Activated T-cell treated with anti-CD3 and anti-CD28 coated beads, Interleukin-2, amount 50 U/mL, for 24 hours (primary cell): Measurements from ENCODE around the gene WIPF1.

Experiments
- DNase-seq: peaks from one replicate; pipeline ENCODE4 v3.0.0-alpha.2; 2020
- H3K27ac Mint-ChIP-seq: 2 replicates; pipeline ENCODE4 v1.8.0; 2020; ENCODE audit warnings: mild to moderate bottlenecking, mixed read lengths
- H3K27me3 Mint-ChIP-seq: 2 replicates; pipeline ENCODE4 v1.8.0; 2020; ENCODE audit warnings: mixed read lengths
- H3K36me3 Mint-ChIP-seq: 2 replicates; pipeline ENCODE4 v1.8.0; 2020; ENCODE audit warnings: low read depth, mixed read lengths
- H3K4me1 Mint-ChIP-seq: 2 replicates; pipeline ENCODE4 v1.8.0; 2020; ENCODE audit warnings: low read depth, mixed read lengths
- H3K4me3 Mint-ChIP-seq: 2 replicates; pipeline ENCODE4 v1.8.0; 2020; ENCODE audit warnings: mild to moderate bottlenecking, moderate library complexity, mixed read lengths
- H3K9me3 Mint-ChIP-seq: 2 replicates; pipeline ENCODE4 v1.8.0; 2020; ENCODE audit warnings: mixed read lengths

WIPF1 gene

GRCh38 chr2:174611854-174612253 is 14.2 kb upstream of the WIPF1 start:
- no peak for DNase-seq
- H3K27me3 Mint-ChIP-seq, result no peaks in the 10 kb centered on the region
- no peak overlapping the region for H3K4me3 Mint-ChIP-seq
- peaks cover 71% of the 10 kb centered on the region for H3K36me3 Mint-ChIP-seq
- H3K27ac Mint-ChIP-seq, result peak overlapping the region; percentile 96
- H3K9me3 Mint-ChIP-seq, result no peaks in the 10 kb centered on the region
- H3K4me1 Mint-ChIP-seq, result peaks cover 92% of the 10 kb centered on the region

GRCh38 chr2:174611006-174611405 is 13.4 kb upstream of the WIPF1 start:
- Mint-ChIP-seq H3K4me1 (peaks cover 93% of the 10 kb centered on the region), H3K4me3 (peak overlapping the region; percentile 4), H3K9me3 (no peaks in the 10 kb centered on the region), H3K36me3 (peaks cover 69% of the 10 kb centered on the region), H3K27ac (peak overlapping the region; percentile 96), H3K27me3 (no peaks in the 10 kb centered on the region)
- no peak for DNase-seq

GRCh38 chr2:174610243-174610995 is 12.8 kb upstream of the WIPF1 start:
- Mint-ChIP-seq H3K4me1 (peaks cover 93% of the 10 kb centered on the region), H3K36me3 (peaks cover 65% of the 10 kb centered on the region), H3K27me3 (no peaks in the 10 kb centered on the region), H3K4me3 (peak overlapping the region; percentile 4), H3K27ac (peak overlapping the region; percentile 96), H3K9me3 (no peaks in the 10 kb centered on the region)
- DNase-seq, result no peak

GRCh38 chr2:174609261-174609660 is 11.7 kb upstream of the WIPF1 start:
- Mint-ChIP-seq H3K27me3 (no peaks in the 10 kb centered on the region), H3K9me3 (no peaks in the 10 kb centered on the region), H3K36me3 (peaks cover 63% of the 10 kb centered on the region), H3K4me1 (peaks cover 91% of the 10 kb centered on the region), H3K27ac (peak overlapping the region; percentile 96), H3K4me3 (peak overlapping the region; percentile 62)
- no peak for DNase-seq

- Mint-ChIP-seq H3K4me1 (peaks cover 90% of the 10 kb centered on the region), H3K9me3 (no peaks in the 10 kb centered on the region), H3K36me3 (peaks cover 59% of the 10 kb centered on the region), H3K27me3 (no peaks in the 10 kb centered on the region), H3K4me3 (peak overlapping the region; percentile 62), H3K27ac (peak overlapping the region; percentile 96)
- DNase-seq, result no peak
Observed at GRCh38 chr2:174608866-174609214, 11.2 kb upstream of the WIPF1 start.

GRCh38 chr2:174607989-174608865 is 10.6 kb upstream of the WIPF1 start:
- peak overlapping the region; percentile 96 for H3K27ac Mint-ChIP-seq
- no peaks in the 10 kb centered on the region for H3K9me3 Mint-ChIP-seq
- no peaks in the 10 kb centered on the region for H3K27me3 Mint-ChIP-seq
- peaks cover 90% of the 10 kb centered on the region for H3K4me1 Mint-ChIP-seq
- no peak for DNase-seq
- peaks cover 58% of the 10 kb centered on the region for H3K36me3 Mint-ChIP-seq
- peak overlapping the region; percentile 62 for H3K4me3 Mint-ChIP-seq

- H3K4me1 Mint-ChIP-seq, result peaks cover 90% of the 10 kb centered on the region
- H3K27me3 Mint-ChIP-seq, result no peaks in the 10 kb centered on the region
- H3K27ac Mint-ChIP-seq, result peak overlapping the region; percentile 96
- peaks cover 53% of the 10 kb centered on the region for H3K36me3 Mint-ChIP-seq
- no peaks in the 10 kb centered on the region for H3K9me3 Mint-ChIP-seq
- peak overlapping the region; percentile 62 for H3K4me3 Mint-ChIP-seq
- no peak for DNase-seq
Observed at GRCh38 chr2:174607584-174607983, 10.0 kb upstream of the WIPF1 start.

GRCh38 chr2:174606336-174606735 is 8.7 kb upstream of the WIPF1 start:
- H3K36me3 Mint-ChIP-seq, result peaks cover 54% of the 10 kb centered on the region
- peak overlapping the region; percentile 96 for H3K27ac Mint-ChIP-seq
- no peak for DNase-seq
- H3K27me3 Mint-ChIP-seq, result no peaks in the 10 kb centered on the region
- peaks cover 92% of the 10 kb centered on the region for H3K4me1 Mint-ChIP-seq
- peak overlapping the region; percentile 28 for H3K4me3 Mint-ChIP-seq
- no peaks in the 10 kb centered on the region for H3K9me3 Mint-ChIP-seq

GRCh38 chr2:174605687-174606086 is 8.1 kb upstream of the WIPF1 start:
- no peak for DNase-seq
- H3K27ac Mint-ChIP-seq, result peak overlapping the region; percentile 96
- no peaks in the 10 kb centered on the region for H3K27me3 Mint-ChIP-seq
- no peaks in the 10 kb centered on the region for H3K9me3 Mint-ChIP-seq
- H3K4me3 Mint-ChIP-seq, result peak overlapping the region; percentile 11
- H3K36me3 Mint-ChIP-seq, result peaks cover 51% of the 10 kb centered on the region
- H3K4me1 Mint-ChIP-seq, result peaks cover 91% of the 10 kb centered on the region

- H3K36me3 Mint-ChIP-seq, result peaks cover 46% of the 10 kb centered on the region
- peak overlapping the region; percentile 79 for H3K27ac Mint-ChIP-seq
- H3K9me3 Mint-ChIP-seq, result peaks cover 2% of the 10 kb centered on the region
- H3K4me1 Mint-ChIP-seq, result peaks cover 91% of the 10 kb centered on the region
- DNase-seq, result no peak
- no peak overlapping the region for H3K4me3 Mint-ChIP-seq
- no peaks in the 10 kb centered on the region for H3K27me3 Mint-ChIP-seq
Observed at GRCh38 chr2:174603280-174603679, 5.7 kb upstream of the WIPF1 start.

GRCh38 chr2:174602745-174603144 is 5.1 kb upstream of the WIPF1 start:
- no peaks in the 10 kb centered on the region for H3K27me3 Mint-ChIP-seq
- peaks cover 49% of the 10 kb centered on the region for H3K36me3 Mint-ChIP-seq
- H3K27ac Mint-ChIP-seq, result peak overlapping the region; percentile 79
- peaks cover 90% of the 10 kb centered on the region for H3K4me1 Mint-ChIP-seq
- peaks cover 2% of the 10 kb centered on the region for H3K9me3 Mint-ChIP-seq
- no peak for DNase-seq
- no peak overlapping the region for H3K4me3 Mint-ChIP-seq

- Mint-ChIP-seq H3K4me3 (no peak overlapping the region), H3K36me3 (peaks cover 62% of the 10 kb centered on the region), H3K9me3 (peaks cover 2% of the 10 kb centered on the region), H3K4me1 (peaks cover 87% of the 10 kb centered on the region), H3K27ac (peak overlapping the region; percentile 97), H3K27me3 (no peaks in the 10 kb centered on the region)
- DNase-seq, result no peak
Observed at GRCh38 chr2:174600349-174600748, 2.7 kb upstream of the WIPF1 start.

- peak overlapping the region; percentile 50 for H3K4me3 Mint-ChIP-seq
- H3K36me3 Mint-ChIP-seq, result peaks cover 64% of the 10 kb centered on the region
- no peaks in the 10 kb centered on the region for H3K27me3 Mint-ChIP-seq
- peaks cover 88% of the 10 kb centered on the region for H3K4me1 Mint-ChIP-seq
- no peak for DNase-seq
- peaks cover 2% of the 10 kb centered on the region for H3K9me3 Mint-ChIP-seq
- peak overlapping the region; percentile 97 for H3K27ac Mint-ChIP-seq
Observed at GRCh38 chr2:174599310-174599921, 1.8 kb upstream of the WIPF1 start.

- no peak for DNase-seq
- peaks cover 2% of the 10 kb centered on the region for H3K9me3 Mint-ChIP-seq
- H3K4me3 Mint-ChIP-seq, result peak overlapping the region; percentile 89
- peak overlapping the region; percentile 97 for H3K27ac Mint-ChIP-seq
- H3K4me1 Mint-ChIP-seq, result peaks cover 80% of the 10 kb centered on the region
- H3K27me3 Mint-ChIP-seq, result no peaks in the 10 kb centered on the region
- peaks cover 64% of the 10 kb centered on the region for H3K36me3 Mint-ChIP-seq
Observed at GRCh38 chr2:174597009-174597344, 627 bp downstream of the WIPF1 start.
